ENCODE data around the gene MBD2.

DNA sequence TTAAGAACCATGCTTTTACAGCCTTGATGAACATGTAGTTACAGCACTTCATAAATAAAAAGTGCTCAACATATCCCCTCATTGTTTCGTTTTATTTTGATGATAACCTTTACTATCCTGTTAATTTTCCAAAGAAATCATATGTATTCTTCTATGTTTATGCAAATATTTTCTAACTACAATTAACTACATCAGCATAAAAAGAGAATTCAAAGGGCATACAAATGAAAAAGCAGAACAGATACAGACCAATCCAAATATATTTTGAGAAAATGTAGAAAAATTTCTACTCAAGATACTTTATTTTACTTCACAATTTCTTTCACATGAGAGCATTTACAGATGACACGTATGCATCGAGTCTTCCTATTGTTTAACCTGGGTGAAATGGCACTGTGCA lies 69.1 kb downstream of the MBD2 start:
- TF ChIP-seq CTCF (IDR thresholded peaks at IDR 0.05) (no peak), EZH2 (IDR thresholded peaks at IDR 0.05; ENCODE audit: borderline replicate concordance, insufficient read depth, low read depth, low read length, poor library complexity, severe bottlenecking) (no peak)
